CD4-positive, alpha-beta T cell treated with Interleukin-17A for 4 hours (primary cell): Measurements from ENCODE around the gene SSBP3.

Experiments used
- DNase-seq: peaks from one replicate; pipeline ENCODE4 v3.0.0-alpha.2; 2020; ENCODE audit warnings: mixed read lengths

SSBP3 gene

GRCh38 chr1:54263601-54264226 is 142.5 kb downstream of the SSBP3 start:
- DNase-seq: no peak

GRCh38 chr1:54262244-54262643 is 143.9 kb downstream of the SSBP3 start:
- no peak for DNase-seq

- DNase-seq: no peak
These were observed 145.4 kb downstream of the SSBP3 start for GRCh38 chr1:54260810-54261209.

DNA sequence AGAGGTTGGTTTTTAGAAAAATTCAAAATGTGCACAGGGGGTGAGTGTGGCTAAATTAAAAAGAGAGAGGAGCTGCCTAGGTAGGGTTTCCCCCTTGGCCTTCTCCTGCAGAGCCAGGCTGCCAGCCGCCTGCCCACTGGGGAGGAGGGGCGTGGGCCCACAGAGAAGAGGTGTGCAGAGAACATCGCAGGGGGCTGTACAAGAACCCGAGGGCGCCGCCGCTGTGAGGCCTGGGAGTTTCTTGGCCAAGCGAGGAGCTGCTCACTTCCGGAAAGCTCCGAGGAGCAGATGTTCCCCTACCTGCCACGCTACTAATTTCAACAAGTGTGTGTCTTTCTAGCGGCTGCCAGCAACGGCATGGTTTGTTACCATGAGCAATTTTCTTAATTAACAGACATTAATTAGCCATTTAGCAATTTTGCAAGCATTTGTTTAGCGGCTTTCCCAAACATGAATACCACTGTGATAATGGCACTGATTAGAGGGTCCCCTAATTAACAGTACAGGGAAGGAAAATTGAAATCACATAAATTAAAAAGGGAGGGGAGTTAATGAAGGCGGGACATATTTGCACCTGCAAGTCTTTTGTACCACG is 146.6 kb downstream of the SSBP3 start:
- DNase-seq: no peak

- no peak for DNase-seq
These were observed 148.3 kb downstream of the SSBP3 start for GRCh38 chr1:54257876-54258275.

DNA sequence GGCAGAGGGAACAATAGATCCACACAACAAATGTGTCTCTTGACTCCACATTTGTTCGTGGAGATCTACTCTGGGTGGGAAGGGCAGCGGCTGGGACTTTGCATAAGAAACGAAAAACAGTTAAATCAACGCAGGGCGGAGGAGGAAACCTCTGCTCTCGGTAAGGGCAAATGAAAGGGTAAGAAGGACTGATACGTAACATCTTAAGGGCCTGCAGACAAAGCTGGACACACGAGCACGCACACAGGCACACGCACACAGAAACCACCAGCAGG is 148.9 kb downstream of the SSBP3 start:
- DNase-seq: no peak

DNA sequence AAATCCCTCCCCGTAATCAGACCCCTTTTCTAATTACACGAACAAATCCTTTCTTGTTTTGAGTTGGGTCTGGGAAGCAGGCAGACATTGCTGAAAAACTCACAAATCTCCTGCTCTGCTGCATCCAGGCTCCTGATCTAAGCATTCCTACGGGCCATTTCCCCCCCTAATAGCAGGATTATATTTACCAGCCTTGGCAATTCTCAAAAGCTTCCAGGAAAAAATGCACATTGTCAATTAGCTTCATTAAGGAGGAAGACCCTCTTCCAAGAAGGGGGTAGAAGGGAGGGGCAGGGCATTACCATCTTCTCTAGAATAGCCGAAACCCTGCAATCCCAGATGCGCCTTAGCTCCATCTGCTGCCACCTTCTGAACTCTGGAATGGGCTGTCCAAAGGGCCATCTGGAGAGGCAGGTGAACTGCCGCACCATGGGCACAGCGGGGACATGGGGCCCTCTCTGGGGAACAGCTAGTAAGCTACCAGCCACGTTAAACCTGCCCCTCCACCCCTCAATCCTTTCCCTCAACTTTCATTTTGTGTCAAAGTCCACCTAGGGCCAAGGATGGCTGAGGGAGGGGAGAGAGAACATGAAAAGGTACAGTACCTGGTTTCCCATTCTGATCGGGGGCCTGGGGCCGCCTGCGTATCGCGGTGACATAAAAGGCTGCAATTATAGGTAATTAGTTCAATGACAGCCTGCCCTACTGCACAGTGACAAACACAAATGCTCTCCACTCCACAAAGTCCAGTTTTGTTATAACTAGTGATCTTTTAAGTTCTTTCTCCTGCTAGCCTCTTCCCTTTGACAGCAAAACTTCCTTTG is 149.5 kb downstream of the SSBP3 start:
- DNase-seq: no peak

DNA sequence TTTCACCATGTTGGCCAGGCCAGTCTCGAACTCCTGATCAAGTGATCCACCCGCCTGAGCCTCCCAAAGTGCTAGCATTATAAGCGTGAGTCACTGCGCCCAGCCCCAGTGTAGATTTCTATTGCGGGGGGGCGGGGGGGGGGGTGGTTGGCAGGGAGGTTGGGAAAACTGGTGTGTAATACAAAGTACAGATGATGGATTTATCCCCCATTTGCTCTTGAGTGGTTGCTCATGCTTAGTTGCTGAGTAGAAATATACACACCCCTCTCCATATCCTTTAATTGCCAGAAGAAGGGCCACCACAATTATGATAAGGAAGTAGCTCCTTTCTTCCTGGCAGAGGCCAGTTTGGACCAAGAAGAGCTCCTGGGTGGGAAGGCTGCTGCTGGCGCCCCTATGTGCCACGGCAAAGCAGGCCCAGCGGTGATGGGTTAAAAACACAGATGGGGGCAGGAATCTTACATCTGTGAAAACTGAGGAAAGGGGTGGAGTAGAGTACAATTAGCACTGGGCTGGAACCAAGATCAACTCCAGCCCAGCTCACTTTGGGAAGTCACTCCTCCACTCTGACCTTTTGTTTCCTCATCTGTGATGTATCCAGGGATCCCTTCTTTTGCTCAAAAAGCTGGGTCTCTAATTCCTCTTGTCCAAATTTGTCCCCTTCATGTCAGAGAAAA is 151.0 kb downstream of the SSBP3 start:
- DNase-seq: no peak

- no peak for DNase-seq
These were observed 152.1 kb downstream of the SSBP3 start for GRCh38 chr1:54254055-54254454.

DNA sequence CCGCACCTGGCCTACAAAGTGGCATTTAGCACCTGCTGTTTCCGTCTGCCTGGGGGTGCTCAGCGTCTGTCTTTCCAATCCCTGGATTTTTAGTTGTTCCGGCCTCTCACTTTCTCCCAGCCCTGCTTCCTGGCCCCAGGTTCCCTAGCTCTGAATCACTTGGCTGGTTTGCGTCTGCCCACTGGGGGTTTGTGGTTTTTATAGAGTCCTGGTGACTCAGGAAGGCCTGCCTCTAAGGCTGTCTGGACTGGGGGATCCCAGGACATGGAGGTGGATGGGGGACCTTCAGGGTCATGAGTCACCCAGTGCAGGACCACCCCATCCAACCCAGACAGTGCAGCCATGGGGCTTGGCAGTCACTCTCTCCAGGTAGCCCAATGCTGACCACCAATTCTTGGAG is 152.7 kb downstream of the SSBP3 start:
- DNase-seq: no peak

GRCh38 chr1:54252371-54252936 is 153.7 kb downstream of the SSBP3 start:
- DNase-seq: no peak

- no peak for DNase-seq
These were observed 155.5 kb downstream of the SSBP3 start for GRCh38 chr1:54250670-54251069.

DNA sequence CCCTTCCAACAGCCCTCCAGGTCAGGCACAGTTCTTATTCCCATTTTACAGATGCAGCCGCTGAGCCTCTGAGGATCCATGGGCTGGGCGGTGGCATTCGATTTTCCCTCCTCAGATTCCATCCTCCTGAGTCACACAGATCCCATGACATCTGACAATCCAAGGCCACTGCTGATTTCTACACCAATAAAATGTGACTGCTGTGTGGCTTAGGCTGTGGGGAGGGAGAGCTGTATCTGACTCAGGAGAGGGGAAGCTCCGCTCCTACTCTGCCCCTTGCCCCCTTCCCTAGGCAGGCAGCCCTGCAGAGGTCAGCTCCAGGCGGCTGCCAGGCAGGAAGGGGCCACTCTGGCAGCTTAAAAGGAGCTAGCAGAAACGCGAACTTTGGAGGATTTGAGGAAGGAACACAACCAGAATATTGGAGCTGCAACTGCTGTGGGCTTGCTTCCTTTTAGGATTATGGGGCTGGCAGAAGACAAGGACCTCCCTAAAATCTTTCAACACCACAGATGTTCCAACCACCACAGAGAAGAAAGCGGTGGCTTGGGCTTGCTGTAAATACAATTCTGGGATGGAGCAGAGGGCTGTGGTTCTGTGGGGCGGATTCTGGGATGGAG is 156.3 kb downstream of the SSBP3 start:
- DNase-seq: no peak

DNA sequence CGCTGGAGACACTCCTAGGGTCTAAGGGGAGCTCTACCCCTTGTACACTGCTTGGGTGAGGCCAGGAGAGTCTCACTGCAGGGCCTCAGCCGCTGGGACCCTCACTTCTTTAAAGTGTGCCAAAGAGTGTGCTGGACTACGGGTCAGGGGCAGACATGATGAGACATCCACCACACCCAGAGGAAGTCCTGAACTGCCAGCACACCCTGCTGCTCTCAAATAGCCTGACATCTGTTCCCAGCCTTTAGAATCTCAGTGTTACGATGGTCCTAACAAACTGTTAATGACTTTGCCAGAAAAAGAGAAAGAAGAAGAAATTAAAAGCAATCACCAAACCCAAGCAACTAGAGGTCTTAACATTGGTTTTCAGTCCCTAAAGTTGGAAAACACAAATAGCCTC is 157.2 kb downstream of the SSBP3 start:
- no peak for DNase-seq

DNA sequence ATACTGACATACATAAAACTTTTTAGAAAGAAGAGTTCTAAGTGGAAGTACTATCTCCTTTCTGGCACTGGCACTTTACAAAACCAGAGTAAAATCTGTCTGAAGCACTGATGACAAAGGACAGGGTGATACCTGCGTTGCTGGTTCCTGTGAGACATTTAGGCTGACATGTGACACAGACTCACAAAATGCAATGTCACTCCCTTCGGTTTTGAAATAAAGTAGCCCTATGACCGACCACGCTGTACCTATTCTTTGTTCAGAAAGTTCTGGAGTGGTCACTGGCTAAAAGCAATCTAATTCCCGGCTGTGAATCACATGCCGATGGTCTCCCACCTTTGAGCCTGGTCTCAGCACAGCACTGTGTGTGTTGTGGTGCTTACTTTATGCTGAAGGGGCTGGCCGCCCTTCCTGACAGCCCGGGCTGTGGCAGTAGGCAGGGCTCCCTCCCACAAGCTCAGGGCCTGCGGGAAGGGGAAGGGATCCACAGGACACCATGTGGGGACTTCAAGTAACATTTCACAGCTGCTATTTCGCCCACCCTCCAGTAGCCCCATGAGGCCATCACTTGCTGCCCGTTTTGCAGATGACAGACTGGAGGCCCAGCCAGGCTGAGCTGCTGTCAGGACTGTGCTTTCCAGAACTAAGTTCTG is 158.2 kb downstream of the SSBP3 start:
- no peak for DNase-seq

DNA sequence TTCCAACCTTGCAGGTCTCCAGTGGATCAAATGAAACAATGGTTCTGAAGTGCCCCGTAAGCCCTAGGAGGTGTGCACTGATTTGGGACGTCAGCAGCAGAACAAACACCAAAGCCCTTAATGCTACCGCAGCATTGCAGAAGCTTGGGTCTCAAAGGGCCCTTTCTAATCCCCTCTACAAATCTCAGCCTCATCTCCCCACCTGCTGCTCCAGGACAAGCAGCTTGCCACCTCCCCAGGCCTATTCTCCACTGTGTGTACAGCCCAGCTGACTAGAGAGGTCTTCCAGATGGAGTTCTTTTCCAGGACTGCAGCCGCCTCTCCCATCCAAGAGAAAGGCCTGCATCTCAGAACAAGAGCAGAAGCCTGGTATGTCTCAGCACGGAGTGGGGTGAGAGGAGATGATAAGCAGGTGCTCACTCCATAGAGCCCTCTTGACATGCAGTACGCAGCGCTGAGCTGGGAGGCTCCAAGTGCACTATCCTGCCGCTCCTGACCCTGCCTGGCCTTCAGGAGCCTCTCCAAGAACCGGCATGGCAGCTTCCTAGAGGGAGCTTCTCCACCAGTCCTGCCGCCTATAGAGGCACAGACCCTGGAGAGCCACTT is 160.0 kb downstream of the SSBP3 start:
- DNase-seq: no peak

- DNase-seq: no peak
These were observed 160.7 kb downstream of the SSBP3 start for GRCh38 chr1:54245501-54245900.

GRCh38 chr1:54244655-54245054 is 161.5 kb downstream of the SSBP3 start:
- no peak for DNase-seq

DNA sequence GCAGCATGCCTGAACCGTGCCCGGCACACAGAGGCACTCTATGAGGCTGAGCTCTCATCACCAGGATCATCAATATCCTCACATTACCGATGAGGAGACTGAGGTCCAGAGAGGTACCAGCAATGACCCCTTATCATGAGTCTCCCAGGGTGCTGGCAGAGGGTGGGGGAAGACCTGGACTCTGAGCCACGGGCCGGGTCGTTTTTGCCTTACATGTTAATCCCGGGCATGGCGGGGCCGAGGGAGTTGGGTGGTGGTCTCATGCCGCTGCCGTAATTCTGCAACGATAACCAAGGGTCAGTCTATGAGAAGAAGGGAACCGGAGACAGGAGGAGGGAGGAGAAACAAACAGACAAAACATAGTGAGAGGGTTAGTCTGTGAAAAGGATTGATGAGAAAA is 163.2 kb downstream of the SSBP3 start:
- no peak for DNase-seq

DNA sequence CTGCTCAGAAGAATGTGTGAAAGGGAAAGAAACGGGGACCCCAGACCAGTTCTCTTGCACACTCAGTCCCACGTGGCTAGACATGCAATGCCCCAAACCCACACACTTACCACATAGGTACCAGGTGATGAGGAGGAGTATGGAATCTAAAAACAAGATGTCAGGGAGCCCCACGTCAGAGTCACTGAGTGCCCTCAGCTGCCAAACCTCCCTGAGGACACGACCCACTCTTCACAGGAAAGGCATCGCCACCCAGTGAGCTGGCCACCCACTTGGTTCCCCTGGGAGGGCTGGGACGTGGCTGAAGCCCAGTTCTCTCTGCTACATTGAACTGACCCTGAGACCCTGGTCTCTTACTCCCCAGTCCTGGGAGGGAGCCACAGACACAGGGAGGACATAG is 164.8 kb downstream of the SSBP3 start:
- no peak for DNase-seq

DNA sequence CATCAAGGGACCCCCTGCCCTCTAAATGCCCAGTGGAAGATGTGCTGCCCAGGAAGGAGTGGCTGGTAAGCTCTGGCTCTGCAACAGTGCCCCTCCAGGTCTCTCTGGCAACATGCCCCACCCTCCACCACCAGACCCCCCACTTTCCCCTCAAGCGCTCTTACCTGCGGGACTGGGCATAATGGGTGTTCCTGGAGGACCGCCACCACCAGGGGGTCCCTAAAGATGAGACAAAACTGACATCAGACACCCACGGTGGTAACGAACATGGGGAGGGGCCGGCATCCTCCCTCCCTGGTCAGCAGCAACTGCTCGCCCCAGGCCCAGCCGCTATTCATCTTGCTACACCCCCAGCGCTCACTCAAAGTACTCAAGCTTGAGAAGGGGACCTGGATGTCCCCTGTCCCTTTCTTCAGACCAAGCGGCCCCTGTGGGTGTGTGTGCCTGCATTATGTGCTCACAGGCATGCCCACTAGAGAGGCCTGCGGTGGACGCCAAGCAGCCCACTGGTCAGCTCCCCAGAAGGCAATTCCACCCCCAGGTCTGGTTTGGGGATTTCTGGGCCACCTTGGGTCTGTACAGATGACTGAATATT is 165.4 kb downstream of the SSBP3 start:
- no peak for DNase-seq

DNA sequence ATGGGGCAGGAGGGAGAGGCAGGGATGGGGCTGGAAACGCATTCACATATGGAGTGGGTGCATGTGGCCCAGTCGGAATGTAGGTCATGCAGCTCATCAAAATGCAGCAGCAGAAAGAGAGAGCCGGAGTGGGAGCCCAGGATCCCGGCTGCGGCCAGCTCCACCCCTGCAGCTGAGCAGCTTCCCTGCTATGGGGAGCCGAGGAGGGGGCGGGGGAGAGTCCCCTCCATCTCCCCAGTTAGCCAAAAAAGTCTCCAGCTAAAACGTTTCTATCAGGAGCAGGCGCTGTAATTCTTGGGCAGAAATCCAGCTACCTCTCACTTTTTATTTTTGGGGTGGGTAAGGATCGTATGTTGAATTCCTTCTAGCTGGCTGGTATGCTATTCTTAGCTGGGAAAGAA is 166.6 kb downstream of the SSBP3 start:
- DNase-seq: no peak
